Mucosa of descending colon (tissue), 3 donors: Measurements from ENCODE around the gene LTBP3. TPM values are rescaled to one million over a fixed set of nuclear protein-coding genes. Genes with fewer than 3 reads are reported as not detected.
A peak's percentile ranks its signal among the peaks of the same experiment; 100 is the strongest.

Experiments
- ATAC-seq: fragments of 200-7000 bp; cut with Tn5 transposase; one replicate; pipeline ENCODE4 v1.9.1; 2020; ENCODE audit warnings: mild to moderate bottlenecking, moderate library complexity
- DNase-seq, 3 donors: peaks; one replicate each; pipeline ENCODE4 v3.0.0-alpha.2; 2020
- H3K36me3 ChIP-seq: fragments of 200-600 bp; one replicate; pipeline ENCODE4 v1.8.0; 2021; ENCODE audit warnings: low read depth, mild to moderate bottlenecking
- H3K4me1 ChIP-seq: fragments of 200-600 bp; one replicate; pipeline ENCODE4 v1.8.0; 2021; ENCODE audit warnings: low read depth, mild to moderate bottlenecking
- H3K4me3 ChIP-seq: fragments of 200-600 bp; one replicate; pipeline ENCODE4 v1.8.0; 2021; ENCODE audit warnings: mild to moderate bottlenecking
- H3K9me3 ChIP-seq: fragments of 200-600 bp; one replicate; pipeline ENCODE4 v1.8.0; 2021; ENCODE audit warnings: mild to moderate bottlenecking
- CTCF ChIP-seq: fragments of 200-600 bp; IDR thresholded peaks from one replicate; pipeline ENCODE4 v1.8.0; 2022; ENCODE audit warnings: antibody characterized with exemption, mild to moderate bottlenecking
- intact Hi-C, 2 donors: fragments of 100-400 bp; cut with DNase I in 1 of 2; cut with micrococcal nuclease in 1 of 2; formaldehyde crosslinking; loops; one replicate each; pipeline versions ENCODE4 v1.11.0 to v1.11.1; 2022; cut with DNase I, micrococcal nuclease
- total RNA-seq, 3 donors: library from RNA; stranded (reverse); fragmentation: NEBNext Ultra II Directional in 2 of 3; extraction: Animal tissue kit (Norgen Biotek cat#: 25700) in 2 of 3; gene quantifications; one replicate each; pipeline versions ENCODE4 v1.2.1 to v1.2.4, GENCODE V29; 2021 to 2023
- donor health status: DM: no; HTN: no; CAD: no; lungs with moderate emphysema.
- donor health status: DM: no; HTN: no; CAD: no.
- donor health status: DM: no; HTN: yes; CAD: no.

Gene LTBP3
- total RNA-seq, 3 donors from 2014 or later = 22.6 to 133 (median 36.7) TPM

GRCh38 chr11:65492637-65493366, 65.4 kb downstream of the LTBP3 start:
- TF ChIP-seq CTCF = no peak
- H3K4me1 ChIP-seq = peaks cover 70% of the 10 kb centered on the region
- peak; percentile 75 to 90 (median 83) for DNase-seq
- intact Hi-C loops = no loop called here
- no peaks in the 10 kb centered on the region for H3K36me3 ChIP-seq
- no peak overlapping the region for H3K4me3 ChIP-seq
- no peaks in the 10 kb centered on the region for H3K9me3 ChIP-seq
- peak; percentile 31 for ATAC-seq

- no peak overlapping the region for H3K4me3 ChIP-seq
- TF ChIP-seq CTCF = no peak
- peaks cover 74% of the 10 kb centered on the region for H3K4me1 ChIP-seq
- intact Hi-C loops = no loop called here
- H3K9me3 ChIP-seq = no peaks in the 10 kb centered on the region
- ATAC-seq = no peak
- no peak for DNase-seq
- no peaks in the 10 kb centered on the region for H3K36me3 ChIP-seq
These were observed 65.8 kb downstream of the LTBP3 start for GRCh38 chr11:65492387-65492636.

- Histone ChIP-seq H3K4me1 (peaks cover 77% of the 10 kb centered on the region), H3K9me3 (no peaks in the 10 kb centered on the region), H3K36me3 (no peaks in the 10 kb centered on the region), H3K4me3 (no peak overlapping the region)
- TF ChIP-seq CTCF = no peak
- intact Hi-C loops = no loop called here
- ATAC-seq (peak; percentile 62), DNase-seq (peak; percentile 87 to 93 (median 88))
These were observed 66.4 kb downstream of the LTBP3 start for GRCh38 chr11:65491614-65492386.

GRCh38 chr11:65491163-65491465, 67.0 kb downstream of the LTBP3 start:
- no peak for TF ChIP-seq CTCF
- no peaks in the 10 kb centered on the region for H3K9me3 ChIP-seq
- H3K4me3 ChIP-seq = no peak overlapping the region
- ATAC-seq (no peak), DNase-seq (peak in 2 of 3 donors; percentile 39 to 56)
- intact Hi-C loops = no loop called here
- H3K4me1 ChIP-seq = peaks cover 79% of the 10 kb centered on the region
- H3K36me3 ChIP-seq = no peaks in the 10 kb centered on the region

- intact Hi-C loops = no loop called here
- DNase-seq (peak; percentile 49 to 62 (median 55)), ATAC-seq (no peak)
- no peak for TF ChIP-seq CTCF
- no peaks in the 10 kb centered on the region for H3K36me3 ChIP-seq
- no peaks in the 10 kb centered on the region for H3K9me3 ChIP-seq
- peaks cover 79% of the 10 kb centered on the region for H3K4me1 ChIP-seq
- H3K4me3 ChIP-seq = no peak overlapping the region
These were observed 68.3 kb downstream of the LTBP3 start for GRCh38 chr11:65489706-65490320.
